GM19035 (cell line): Measurements from ENCODE around the gene TDRD1.

Experiments
- ATAC-seq: cut with Tn5 transposase; IDR thresholded peaks from one replicate; pipeline ENCODE4 v1.9.1; 2021; ENCODE audit not compliant: unreplicated experiment

The TDRD1 gene

GRCh38 chr10:114260366-114260765 lies 81.2 kb downstream of the TDRD1 start:
- no peak for ATAC-seq

GRCh38 chr10:114261076-114261475 lies 81.9 kb downstream of the TDRD1 start:
- ATAC-seq = no peak

- ATAC-seq = no peak
Measured at GRCh38 chr10:114262496-114262895, 83.3 kb downstream of the TDRD1 start.

- ATAC-seq = no peak
Measured at GRCh38 chr10:114265392-114266053, 86.4 kb downstream of the TDRD1 start.

GRCh38 chr10:114266521-114266920 lies 87.4 kb downstream of the TDRD1 start:
- no peak for ATAC-seq

- no peak for ATAC-seq
Measured at GRCh38 chr10:114271075-114271778, 92.1 kb downstream of the TDRD1 start.

- ATAC-seq = no peak
Measured at GRCh38 chr10:114271779-114272167, 92.6 kb downstream of the TDRD1 start.

- ATAC-seq = no peak
Measured at GRCh38 chr10:114272696-114273095, 93.5 kb downstream of the TDRD1 start.

- no peak for ATAC-seq
Measured at GRCh38 chr10:114273910-114274309, 94.8 kb downstream of the TDRD1 start.

GRCh38 chr10:114274616-114275453 lies 95.7 kb downstream of the TDRD1 start:
- ATAC-seq = no peak

- no peak for ATAC-seq
Measured at GRCh38 chr10:114276066-114276465, 96.9 kb downstream of the TDRD1 start.

GRCh38 chr10:114276671-114277070 lies 97.5 kb downstream of the TDRD1 start:
- no peak for ATAC-seq

GRCh38 chr10:114278140-114278883 lies 99.2 kb downstream of the TDRD1 start:
- no peak for ATAC-seq

- no peak for ATAC-seq
Measured at GRCh38 chr10:114278884-114279191, 99.7 kb downstream of the TDRD1 start.

GRCh38 chr10:114279289-114279688 lies 100.1 kb downstream of the TDRD1 start:
- ATAC-seq = no peak

GRCh38 chr10:114279901-114280644 lies 100.9 kb downstream of the TDRD1 start:
- ATAC-seq = no peak

- ATAC-seq = no peak
Measured at GRCh38 chr10:114281006-114281405, 101.9 kb downstream of the TDRD1 start.

GRCh38 chr10:114281461-114281860 lies 102.3 kb downstream of the TDRD1 start:
- no peak for ATAC-seq
